HepG2 (cell line): ENCODE measurements around the gene ADAMTS17. TPM values are rescaled to one million over a fixed set of nuclear protein-coding genes. Genes with fewer than 3 reads are reported as not detected.

Experiments used
- ATAC-seq: fragments of 200-7000 bp; cut with Tn5 transposase; 3 replicates; pipeline ENCODE4 v1.9.1; 2020; ENCODE audit warnings: mild to moderate bottlenecking, moderate library complexity
- BruUV-seq: library from RNA; stranded (reverse); fragments of 400-500 nt; replicated peaks from 2 replicates; lab custom pipeline; 2021; lab: Mats Ljungman, UMichigan
- CTCF ChIA-PET: fragments of 300-600 bp; formaldehyde crosslinking; extraction: SDS; loops from one replicate; lab custom pipeline; 2021; ENCODE audit warnings: low total read pairs, inconsistent platforms, low intra/inter-chr PET ratio; lab: Yijun Ruan, JAX
- POLR2A ChIA-PET: fragments of 350-600 bp; sonication (Branson Sonifier 250); formaldehyde crosslinking; loops from one replicate; lab custom pipeline; 2020; ENCODE audit warnings: antibody characterized with exemption, inconsistent platforms; lab: Yijun Ruan, JAX
- DNase-seq: peaks from one replicate; pipeline ENCODE4 v3.0.0-alpha.2; 2015; ENCODE audit warnings: low spot score
- FAIRE-seq: peaks from 3 replicates; lab custom pipeline; 2011; peaks lifted over from hg19 to GRCh38; lab: Jason Lieb, UNC
- H2AFZ ChIP-seq: one replicate; pipeline ENCODE4 v1.6.1; 2011; ENCODE audit warnings: low read length, inconsistent platforms
- H3K27ac ChIP-seq: fragments of 300-600 bp; 3 replicates; pipeline ENCODE4 v1.8.0; 2011; ENCODE audit warnings: mixed run types, mild to moderate bottlenecking, mixed read lengths, low read length, inconsistent platforms; ENCODE audit not compliant: insufficient read depth; ENCODE audit errors: extremely low read length
- H3K27me3 ChIP-seq, 2 experiments: fragments of 200-600 bp in 1 of 2; 2 replicates in 1 of 2; 3 replicates in 1 of 2; pipeline versions ENCODE4 v1.6.0 to v1.8.0; 2011; ENCODE audit warnings: low read length in 2 of 2, mild to moderate bottlenecking in 2 of 2, moderate library complexity in 2 of 2, inconsistent platforms in 1 of 2; ENCODE audit not compliant: insufficient read depth in 2 of 2, control insufficient read depth in 1 of 2
- H3K36me3 ChIP-seq, 2 experiments: fragments of 200-600 bp in 1 of 2; replicated peaks in 1 of 2; 2 replicates in 1 of 2; 3 replicates in 1 of 2; pipeline versions ENCODE4 v1.5.1 to v1.8.0; 2011; ENCODE audit warnings: low read length in 2 of 2, inconsistent platforms in 1 of 2; ENCODE audit not compliant: insufficient read depth in 2 of 2, control insufficient read depth in 1 of 2
- H3K4me1 ChIP-seq: 2 replicates; pipeline ENCODE4 v1.5.1; 2012; ENCODE audit warnings: low read length, inconsistent platforms; ENCODE audit not compliant: insufficient read depth
- H3K4me2 ChIP-seq: 2 replicates; pipeline ENCODE4 v1.6.0; 2011; ENCODE audit warnings: low read depth, low read length, inconsistent platforms
- H3K4me3 ChIP-seq, 3 experiments: fragments of 200-600 bp in 1 of 3; sonication (generic), shearing (Covaris generic) in 1 of 3; replicated peaks in 1 of 3; 2 replicates each; pipeline ENCODE4 v1.5.1; 2011 to 2016; ENCODE audit warnings: low read length in 3 of 3, inconsistent platforms in 2 of 3, low read depth in 2 of 3, mild to moderate bottlenecking in 2 of 3, control low read depth in 1 of 3, mixed read lengths in 1 of 3; ENCODE audit not compliant: insufficient read depth in 1 of 3
- H3K79me2 ChIP-seq: one replicate; pipeline ENCODE4 v1.6.1; 2011; ENCODE audit warnings: low read length, inconsistent platforms; ENCODE audit not compliant: insufficient read depth
- H3K9ac ChIP-seq: 2 replicates; pipeline ENCODE4 v1.6.0; 2011; ENCODE audit warnings: mild to moderate bottlenecking, low read depth, low read length, inconsistent platforms; ENCODE audit not compliant: insufficient read depth
- H3K9me3 ChIP-seq: 2 replicates; pipeline ENCODE4 v1.5.1; 2012; ENCODE audit warnings: mild to moderate bottlenecking, low read length
- H4K20me1 ChIP-seq: 2 replicates; pipeline ENCODE4 v1.6.0; 2011; ENCODE audit warnings: inconsistent platforms, mild to moderate bottlenecking, low read length, moderate library complexity; ENCODE audit not compliant: insufficient read depth
- ADNP ChIP-seq: sonication (generic); formaldehyde crosslinking; IDR thresholded peaks from 2 replicates; pipeline ENCODE4 v1.4.0; 2020; ENCODE audit warnings: missing genetic modification reagents
- ATF3 ChIP-seq: sonication (generic); formaldehyde crosslinking; IDR thresholded peaks from 2 replicates; pipeline ENCODE4 v1.4.0; 2020; ENCODE audit warnings: missing genetic modification reagents
- CEBPB ChIP-seq: IDR thresholded peaks from 2 replicates; pipeline ENCODE4 v1.6.1; 2011; ENCODE audit warnings: low read depth, low read length, improper control_type of control experiment, borderline replicate concordance
- CEBPG ChIP-seq: IDR thresholded peaks from 2 replicates; pipeline ENCODE4 v1.6.1; 2016
- ELF1 ChIP-seq: sonication (generic); formaldehyde crosslinking; IDR thresholded peaks from 2 replicates; pipeline ENCODE4 v1.4.0; 2020; ENCODE audit warnings: missing genetic modification reagents
- JUNB ChIP-seq: sonication (generic); formaldehyde crosslinking; IDR thresholded peaks from 2 replicates; pipeline ENCODE4 v1.8.0; 2022; ENCODE audit warnings: missing genetic modification reagents, mild to moderate bottlenecking, borderline replicate concordance
- KDM1A ChIP-seq: IDR thresholded peaks from 2 replicates; pipeline ENCODE4 v1.6.1; 2016; ENCODE audit warnings: missing compliant biosample characterization
- RAD51 ChIP-seq: fragments of 450-650 bp; IDR thresholded peaks from 2 replicates; pipeline ENCODE4 v1.6.1; 2016; ENCODE audit warnings: borderline replicate concordance
- SCMH1 ChIP-seq: sonication (generic); formaldehyde crosslinking; IDR thresholded peaks from 2 replicates; pipeline ENCODE4 v1.9.0; 2021; ENCODE audit warnings: missing genetic modification reagents, mild to moderate bottlenecking, borderline replicate concordance
- SKI ChIP-seq: fragments of 450-650 bp; IDR thresholded peaks from one replicate; pipeline ENCODE4 v1.6.1; 2018; ENCODE audit warnings: mild to moderate bottlenecking; ENCODE audit not compliant: partially characterized antibody
- SRSF9 ChIP-seq: fragments of 200-400 bp; formaldehyde crosslinking; IDR thresholded peaks from 2 replicates; pipeline ENCODE4 v1.6.1; 2018; ENCODE audit warnings: borderline replicate concordance, mild to moderate bottlenecking, low read depth, low read length; ENCODE audit not compliant: insufficient read depth, poor library complexity, severe bottlenecking
- TERF1 ChIP-seq: sonication (generic); formaldehyde crosslinking; IDR thresholded peaks from 2 replicates; pipeline ENCODE4 v1.8.0; 2022; ENCODE audit warnings: mild to moderate bottlenecking, missing genetic modification reagents, moderate library complexity
- ZMYM4 ChIP-seq: sonication (generic); formaldehyde crosslinking; IDR thresholded peaks from 2 replicates; pipeline ENCODE4 v1.8.1; 2023; ENCODE audit warnings: mild to moderate bottlenecking, missing genetic modification reagents
- ZNF569 ChIP-seq: sonication (generic); formaldehyde crosslinking; IDR thresholded peaks from 2 replicates; pipeline ENCODE4 v1.5.0; 2020; ENCODE audit warnings: mild to moderate bottlenecking, missing genetic modification reagents, moderate library complexity, borderline replicate concordance
- ZNF672 ChIP-seq: sonication (generic); formaldehyde crosslinking; IDR thresholded peaks from 2 replicates; pipeline ENCODE4 v1.8.1; 2022; ENCODE audit warnings: missing genetic modification reagents
- ZNF761 ChIP-seq: sonication (generic); formaldehyde crosslinking; conservative IDR thresholded peaks from 2 replicates; pipeline ENCODE4 v1.4.0; 2020; ENCODE audit warnings: mild to moderate bottlenecking, missing genetic modification reagents
- ZNF781 ChIP-seq: sonication (generic); formaldehyde crosslinking; IDR thresholded peaks from 2 replicates; pipeline ENCODE4 v1.5.1; 2020; ENCODE audit warnings: borderline replicate concordance, mild to moderate bottlenecking, missing genetic modification reagents; ENCODE audit errors: not compliant biosample characterization
- ZNF800 ChIP-seq: sonication (generic); formaldehyde crosslinking; IDR thresholded peaks from 2 replicates; pipeline ENCODE4 v1.4.0; 2020; ENCODE audit warnings: missing genetic modification reagents
- WGBS: methylation state at CpG from one replicate; pipeline ENCODE4 v1.1.6; 2017; ENCODE audit warnings: low lambda C conversion rate; 5-methylcytosine and 5-hydroxymethylcytosine counted together
- in situ Hi-C: cut with HindIII; loops from 2 replicates; pipeline ENCODE4 v1.10.0; 2017; ENCODE audit warnings: low pct_unique_long_range_greater_than_20kb; ENCODE audit not compliant: extremely low pct_ligation_motif_present
- intact Hi-C: fragments of 100-400 bp; cut with micrococcal nuclease; formaldehyde crosslinking; loops from one replicate; pipeline ENCODE4 v1.10.0; 2022; ENCODE audit not compliant: unreplicated experiment
- polyA plus RNA-seq, 8 experiments: library from polyadenylated mRNA; depleted of rRNA in 3 of 8; stranded (reverse) in 7 of 8; unstranded in 1 of 8; fragments of >200 nt; fragmentation: Illumina TruSeq in 4 of 8; extraction: Trizol in 4 of 8; gene quantifications; 2 replicates each; pipeline versions ENCODE4 v1.2.1 to v1.2.3, GENCODE V29; 2011 to 2016; ENCODE audit warnings: low read depth in 4 of 8, missing spikeins in 1 of 8, mixed read lengths in 1 of 8; ENCODE audit not compliant: insufficient read depth in 1 of 8
- total RNA-seq, 5 experiments: library from RNA; depleted of rRNA; stranded (reverse); fragments of >200 nt; fragmentation: Illumina TruSeq; extraction: Trizol; gene quantifications; 2 replicates each; pipeline ENCODE4 v1.2.3, GENCODE V29; 2016; ENCODE audit warnings: low read depth in 1 of 5
- TF ChIP-seq, protein P1 (sequence below), 2 experiments: fragments of 450-650 bp in 1 of 2; sonication (generic) in 1 of 2; formaldehyde crosslinking; IDR thresholded peaks; 2 replicates each; pipeline versions ENCODE4 v1.5.0 to v1.8.0; 2020 to 2022; ENCODE audit warnings: mild to moderate bottlenecking in 1 of 2, missing genetic modification reagents in 1 of 2

Gene ADAMTS17
- total and polyA plus RNA-seq, 2 of the 13 experiments (the other 11 are each of a cell fraction or from before 2014, with no cell fraction given): 0.02 to 0.04 TPM

GRCh38 chr15:99987119-99987506 lies 354.7 kb downstream of the ADAMTS17 start (continued):
- TF ChIP-seq KDM1A (CRISPR knock-in tag) (no peak), TERF1 (CRISPR knock-in tag) (no peak), JUNB (no peak), ATF3 (no peak), SRSF9 (no peak), ZNF569 (no peak)

DNA sequence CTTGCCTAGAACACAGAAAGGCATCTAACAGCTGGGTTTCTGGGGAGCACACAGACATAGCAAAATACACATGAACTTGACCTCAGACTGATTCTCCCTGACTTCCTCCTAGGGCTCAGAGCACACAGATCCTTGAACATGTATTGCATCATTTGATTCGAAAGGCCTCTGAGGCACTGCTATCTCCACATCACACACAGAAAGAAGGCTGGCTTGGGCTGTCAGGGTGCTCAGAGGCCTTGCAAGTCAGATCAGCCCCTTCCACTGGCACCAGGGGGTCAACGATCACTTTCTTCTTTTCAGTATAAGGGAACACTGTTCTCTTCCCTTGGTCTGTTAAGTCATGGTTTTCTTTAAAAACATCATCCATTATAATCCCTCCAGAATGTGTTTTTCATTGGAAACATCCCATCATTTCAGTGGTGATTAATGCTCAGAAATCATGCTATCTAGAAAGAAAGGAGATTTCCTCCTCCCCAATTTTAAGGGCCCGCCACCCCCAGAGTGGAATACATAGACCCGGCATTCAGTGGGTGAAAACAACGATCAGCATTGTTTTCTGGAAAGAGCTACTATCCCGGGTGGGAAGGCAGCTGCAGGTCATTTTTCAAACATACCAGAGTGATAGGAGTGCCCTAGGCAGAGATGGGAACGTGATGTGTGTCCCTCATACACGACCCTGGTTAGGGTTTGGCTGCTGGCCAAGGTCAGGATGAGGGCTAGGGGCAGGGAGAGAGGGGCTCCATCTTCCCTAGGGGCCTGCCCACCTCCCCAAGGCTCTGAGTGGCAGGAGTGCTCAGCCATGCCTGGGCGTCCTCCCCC lies 355.3 kb downstream of the ADAMTS17 start:
- no peak for DNase-seq
- CTCF ChIA-PET: no interaction called here
- H3K4me1 ChIP-seq: no peaks in the 10 kb centered on the region
- H4K20me1 ChIP-seq: no peaks in the 10 kb centered on the region
- POLR2A ChIA-PET: no interaction called here
- no peak overlapping the region for H3K27ac ChIP-seq
- H3K79me2 ChIP-seq: no peaks in the 10 kb centered on the region
- H3K9ac ChIP-seq: no peak overlapping the region
- H2AFZ ChIP-seq: no peak overlapping the region
- WGBS: 14% methylated on average over 8 of the region's 9 CpGs
- intact Hi-C loops: no loop called here
- in situ Hi-C loops: no loop called here
- H3K9me3 ChIP-seq: no peaks in the 10 kb centered on the region
- FAIRE-seq: no peak
- H3K36me3 ChIP-seq: no peaks in the 10 kb centered on the region
- ATAC-seq: no peak
- no peak overlapping the region for H3K4me2 ChIP-seq
- no peak overlapping the region for H3K4me3 ChIP-seq
- BruUV-seq: no TSS peak
- H3K27me3 ChIP-seq: no peaks in the 10 kb centered on the region; a peak in 1 of 5 replicates
- no peak for TF ChIP-seq ZNF761 (CRISPR knock-in tag)
- no peak for TF ChIP-seq RAD51
- TF ChIP-seq SKI: no peak
- no peak for TF ChIP-seq ELF1 (CRISPR knock-in tag)
- TF ChIP-seq ZNF781 (CRISPR knock-in tag): no peak
- TF ChIP-seq, protein P1, sequence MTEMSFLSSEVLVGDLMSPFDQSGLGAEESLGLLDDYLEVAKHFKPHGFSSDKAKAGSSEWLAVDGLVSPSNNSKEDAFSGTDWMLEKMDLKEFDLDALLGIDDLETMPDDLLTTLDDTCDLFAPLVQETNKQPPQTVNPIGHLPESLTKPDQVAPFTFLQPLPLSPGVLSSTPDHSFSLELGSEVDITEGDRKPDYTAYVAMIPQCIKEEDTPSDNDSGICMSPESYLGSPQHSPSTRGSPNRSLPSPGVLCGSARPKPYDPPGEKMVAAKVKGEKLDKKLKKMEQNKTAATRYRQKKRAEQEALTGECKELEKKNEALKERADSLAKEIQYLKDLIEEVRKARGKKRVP (CRISPR knock-in tag; IDR thresholded peaks at IDR 0.05): 0 out of 4 replicates have a peak, but pooled peaks of 1 of the 2 experiments have one; percentile 31
- peak; percentile 39; the same call in 1 of the 2 replicates for TF ChIP-seq CEBPG (CRISPR knock-in tag)
- TF ChIP-seq ZNF800 (CRISPR knock-in tag): no peak
- no peak for TF ChIP-seq ADNP (CRISPR knock-in tag)
- no peak for TF ChIP-seq ZNF672
- no peak for TF ChIP-seq SCMH1 (CRISPR knock-in tag)
- peak; percentile 60; the same call in 1 of the 2 replicates for TF ChIP-seq CEBPB
- TF ChIP-seq ZMYM4 (CRISPR knock-in tag): no peak
